HepG2 (cell line): ENCODE results near the gene STIP1. TPM values are rescaled to one million over a fixed set of nuclear protein-coding genes. Genes with fewer than 3 reads are reported as not detected.
"Not testable (repeated sequence)": the region's sequence is repeated elsewhere in the genome, so short reads cannot be mapped to it uniquely, and the experiment has no call there.

Experiments used
- ATAC-seq: fragments of 200-7000 bp; cut with Tn5 transposase; 3 replicates; pipeline ENCODE4 v1.9.1; 2020; ENCODE audit warnings: mild to moderate bottlenecking, moderate library complexity
- BruUV-seq: library from RNA; stranded (reverse); fragments of 400-500 nt; replicated peaks from 2 replicates; lab custom pipeline; 2021; lab: Mats Ljungman, UMichigan
- CTCF ChIA-PET: fragments of 300-600 bp; formaldehyde crosslinking; extraction: SDS; loops from one replicate; lab custom pipeline; 2021; ENCODE audit warnings: low total read pairs, inconsistent platforms, low intra/inter-chr PET ratio; lab: Yijun Ruan, JAX
- POLR2A ChIA-PET: fragments of 350-600 bp; sonication (Branson Sonifier 250); formaldehyde crosslinking; loops from one replicate; lab custom pipeline; 2020; ENCODE audit warnings: antibody characterized with exemption, inconsistent platforms; lab: Yijun Ruan, JAX
- DNase-seq: peaks from one replicate; pipeline ENCODE4 v3.0.0-alpha.2; 2015; ENCODE audit warnings: low spot score
- FAIRE-seq: peaks from 3 replicates; lab custom pipeline; 2011; peaks lifted over from hg19 to GRCh38; lab: Jason Lieb, UNC
- H2AFZ ChIP-seq: one replicate; pipeline ENCODE4 v1.6.1; 2011; ENCODE audit warnings: low read length, inconsistent platforms
- H3K27ac ChIP-seq: fragments of 300-600 bp; 3 replicates; pipeline ENCODE4 v1.8.0; 2011; ENCODE audit warnings: mixed run types, mild to moderate bottlenecking, mixed read lengths, low read length, inconsistent platforms; ENCODE audit not compliant: insufficient read depth; ENCODE audit errors: extremely low read length
- H3K27me3 ChIP-seq, 2 experiments: fragments of 200-600 bp in 1 of 2; 2 replicates in 1 of 2; 3 replicates in 1 of 2; pipeline versions ENCODE4 v1.6.0 to v1.8.0; 2011; ENCODE audit warnings: low read length in 2 of 2, mild to moderate bottlenecking in 2 of 2, moderate library complexity in 2 of 2, inconsistent platforms in 1 of 2; ENCODE audit not compliant: insufficient read depth in 2 of 2, control insufficient read depth in 1 of 2
- H3K36me3 ChIP-seq, 2 experiments: fragments of 200-600 bp in 1 of 2; replicated peaks in 1 of 2; 2 replicates in 1 of 2; 3 replicates in 1 of 2; pipeline versions ENCODE4 v1.5.1 to v1.8.0; 2011; ENCODE audit warnings: low read length in 2 of 2, inconsistent platforms in 1 of 2; ENCODE audit not compliant: insufficient read depth in 2 of 2, control insufficient read depth in 1 of 2
- H3K4me1 ChIP-seq: 2 replicates; pipeline ENCODE4 v1.5.1; 2012; ENCODE audit warnings: low read length, inconsistent platforms; ENCODE audit not compliant: insufficient read depth
- H3K4me2 ChIP-seq: 2 replicates; pipeline ENCODE4 v1.6.0; 2011; ENCODE audit warnings: low read depth, low read length, inconsistent platforms
- H3K4me3 ChIP-seq, 3 experiments: fragments of 200-600 bp in 1 of 3; sonication (generic), shearing (Covaris generic) in 1 of 3; replicated peaks in 1 of 3; 2 replicates each; pipeline ENCODE4 v1.5.1; 2011 to 2016; ENCODE audit warnings: low read length in 3 of 3, inconsistent platforms in 2 of 3, low read depth in 2 of 3, mild to moderate bottlenecking in 2 of 3, control low read depth in 1 of 3, mixed read lengths in 1 of 3; ENCODE audit not compliant: insufficient read depth in 1 of 3
- H3K79me2 ChIP-seq: one replicate; pipeline ENCODE4 v1.6.1; 2011; ENCODE audit warnings: low read length, inconsistent platforms; ENCODE audit not compliant: insufficient read depth
- H3K9ac ChIP-seq: 2 replicates; pipeline ENCODE4 v1.6.0; 2011; ENCODE audit warnings: mild to moderate bottlenecking, low read depth, low read length, inconsistent platforms; ENCODE audit not compliant: insufficient read depth
- H3K9me3 ChIP-seq: 2 replicates; pipeline ENCODE4 v1.5.1; 2012; ENCODE audit warnings: mild to moderate bottlenecking, low read length
- H4K20me1 ChIP-seq: 2 replicates; pipeline ENCODE4 v1.6.0; 2011; ENCODE audit warnings: inconsistent platforms, mild to moderate bottlenecking, low read length, moderate library complexity; ENCODE audit not compliant: insufficient read depth
- EHMT2 ChIP-seq: fragments of 200-600 bp; sonication (generic); IDR thresholded peaks from 2 replicates; pipeline ENCODE4 v1.7.0; 2017; ENCODE audit warnings: antibody characterized with exemption, low read depth, low read length, borderline replicate concordance
- ZSCAN12 ChIP-seq: sonication (generic); formaldehyde crosslinking; IDR thresholded peaks from 2 replicates; pipeline ENCODE4 v1.9.0; 2021; ENCODE audit warnings: mild to moderate bottlenecking, missing genetic modification reagents
- WGBS: methylation state at CpG from one replicate; pipeline ENCODE4 v1.1.6; 2017; ENCODE audit warnings: low lambda C conversion rate; 5-methylcytosine and 5-hydroxymethylcytosine counted together
- in situ Hi-C: cut with HindIII; loops from 2 replicates; pipeline ENCODE4 v1.10.0; 2017; ENCODE audit warnings: low pct_unique_long_range_greater_than_20kb; ENCODE audit not compliant: extremely low pct_ligation_motif_present
- intact Hi-C: fragments of 100-400 bp; cut with micrococcal nuclease; formaldehyde crosslinking; loops from one replicate; pipeline ENCODE4 v1.10.0; 2022; ENCODE audit not compliant: unreplicated experiment
- polyA plus RNA-seq, 8 experiments: library from polyadenylated mRNA; depleted of rRNA in 3 of 8; stranded (reverse) in 7 of 8; unstranded in 1 of 8; fragments of >200 nt; fragmentation: Illumina TruSeq in 4 of 8; extraction: Trizol in 4 of 8; gene quantifications; 2 replicates each; pipeline versions ENCODE4 v1.2.1 to v1.2.3, GENCODE V29; 2011 to 2016; ENCODE audit warnings: low read depth in 4 of 8, missing spikeins in 1 of 8, mixed read lengths in 1 of 8; ENCODE audit not compliant: insufficient read depth in 1 of 8
- total RNA-seq, 5 experiments: library from RNA; depleted of rRNA; stranded (reverse); fragments of >200 nt; fragmentation: Illumina TruSeq; extraction: Trizol; gene quantifications; 2 replicates each; pipeline ENCODE4 v1.2.3, GENCODE V29; 2016; ENCODE audit warnings: low read depth in 1 of 5
- TF ChIP-seq, protein P1 (sequence below): sonication (generic); formaldehyde crosslinking; conservative IDR thresholded peaks from 2 replicates; pipeline ENCODE4 v1.8.0; 2022; ENCODE audit warnings: mild to moderate bottlenecking, moderate library complexity, missing genetic modification reagents
- TF ChIP-seq, protein P2 (sequence below): sonication (generic); formaldehyde crosslinking; IDR thresholded peaks from 2 replicates; pipeline ENCODE4 v1.5.1; 2020; ENCODE audit warnings: mild to moderate bottlenecking, moderate library complexity, missing genetic modification reagents

STIP1 gene
- total and polyA plus RNA-seq, 2 of the 13 experiments (the other 11 are each of a cell fraction or from before 2014, with no cell fraction given), result 81.1 to 217 TPM

DNA sequence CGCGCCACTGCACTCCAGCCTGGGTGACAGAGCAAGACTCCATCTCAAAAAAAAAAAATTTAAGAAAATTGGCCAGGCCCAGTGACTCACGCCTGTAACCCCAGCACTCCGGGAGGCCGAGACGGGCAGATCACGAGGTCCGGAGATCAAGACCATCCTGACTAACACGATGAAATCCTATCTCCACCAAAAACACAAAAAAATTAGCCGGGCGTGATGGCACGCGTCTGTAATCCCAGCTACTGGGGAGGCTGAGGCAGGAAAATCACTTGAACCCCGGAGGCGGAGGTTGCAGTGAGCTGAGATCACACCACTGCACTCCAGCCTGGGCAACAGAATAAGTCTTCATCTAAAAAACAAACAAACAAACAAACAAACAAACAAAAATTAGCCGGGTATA, 23.2 kb upstream of the STIP1 start:
- ATAC-seq, H3K9ac ChIP-seq, H2AFZ ChIP-seq, H3K27ac ChIP-seq, H3K27me3 ChIP-seq, CTCF ChIA-PET, H3K4me2 ChIP-seq, BruUV-seq, H4K20me1 ChIP-seq, in situ Hi-C loops, intact Hi-C loops, H3K9me3 ChIP-seq, H3K4me3 ChIP-seq, FAIRE-seq, H3K36me3 ChIP-seq, DNase-seq: not testable (repeated sequence)
- WGBS, result 95% methylated on average over 16 of the region's 16 CpGs
- Histone ChIP-seq H3K4me1 (peaks cover 25% of the 10 kb centered on the region), H3K79me2 (peaks cover 17% of the 10 kb centered on the region)
- POLR2A ChIA-PET, result interaction anchor here (1.7 kb wide), 1 partner anchor 23 kb away, joined by 6 read pairs; the partner anchor contains the start of gene STIP1

DNA sequence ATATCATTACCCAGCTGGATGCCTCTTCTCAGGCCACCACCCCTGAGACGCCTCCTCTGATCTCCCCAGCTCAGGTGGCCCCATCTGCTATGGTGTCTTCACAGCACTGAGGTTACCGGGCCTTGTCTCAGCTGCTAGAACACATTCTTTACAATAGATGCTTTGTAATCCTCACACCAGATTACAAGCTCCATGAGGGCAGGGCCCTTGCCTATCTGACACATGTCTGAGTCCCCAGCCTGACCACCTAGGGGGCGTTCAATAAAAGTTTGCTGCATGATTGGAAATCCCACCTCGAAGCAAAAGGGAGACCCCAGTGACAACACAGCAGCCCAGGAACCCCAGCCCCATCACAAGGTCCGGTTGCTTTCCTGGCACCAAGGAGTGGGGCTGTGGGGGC, 22.0 kb upstream of the STIP1 start:
- intact Hi-C loops (no loop called here), in situ Hi-C loops (no loop called here)
- Histone ChIP-seq H3K4me1 (peaks cover 30% of the 10 kb centered on the region), H3K79me2 (peaks cover 17% of the 10 kb centered on the region), H3K4me3 (no peak overlapping the region), H4K20me1 (no peaks in the 10 kb centered on the region), H3K27ac (no peak overlapping the region), H3K36me3 (no peaks in the 10 kb centered on the region), H3K9ac (no peak overlapping the region), H2AFZ (no peak overlapping the region), H3K9me3 (no peaks in the 10 kb centered on the region), H3K27me3 (no peaks in the 10 kb centered on the region; a peak in 1 of 5 replicates), H3K4me2 (no peak overlapping the region)
- ChIA-PET CTCF (no interaction called here), POLR2A (interaction anchor here (1.7 kb wide), 1 partner anchor 21 kb away, joined by 6 read pairs; the partner anchor contains the start of gene STIP1)
- BruUV-seq, result no TSS peak
- TF ChIP-seq EHMT2 (no peak), ZSCAN12 (CRISPR knock-in tag) (no peak)
- TF ChIP-seq, protein P1, sequence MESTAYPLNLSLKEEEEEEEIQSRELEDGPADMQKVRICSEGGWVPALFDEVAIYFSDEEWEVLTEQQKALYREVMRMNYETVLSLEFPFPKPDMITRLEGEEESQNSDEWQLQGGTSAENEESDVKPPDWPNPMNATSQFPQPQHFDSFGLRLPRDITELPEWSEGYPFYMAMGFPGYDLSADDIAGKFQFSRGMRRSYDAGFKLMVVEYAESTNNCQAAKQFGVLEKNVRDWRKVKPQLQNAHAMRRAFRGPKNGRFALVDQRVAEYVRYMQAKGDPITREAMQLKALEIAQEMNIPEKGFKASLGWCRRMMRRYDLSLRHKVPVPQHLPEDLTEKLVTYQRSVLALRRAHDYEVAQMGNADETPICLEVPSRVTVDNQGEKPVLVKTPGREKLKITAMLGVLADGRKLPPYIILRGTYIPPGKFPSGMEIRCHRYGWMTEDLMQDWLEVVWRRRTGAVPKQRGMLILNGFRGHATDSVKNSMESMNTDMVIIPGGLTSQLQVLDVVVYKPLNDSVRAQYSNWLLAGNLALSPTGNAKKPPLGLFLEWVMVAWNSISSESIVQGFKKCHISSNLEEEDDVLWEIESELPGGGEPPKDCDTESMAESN, result peak; percentile 99
- TF ChIP-seq, protein P2, sequence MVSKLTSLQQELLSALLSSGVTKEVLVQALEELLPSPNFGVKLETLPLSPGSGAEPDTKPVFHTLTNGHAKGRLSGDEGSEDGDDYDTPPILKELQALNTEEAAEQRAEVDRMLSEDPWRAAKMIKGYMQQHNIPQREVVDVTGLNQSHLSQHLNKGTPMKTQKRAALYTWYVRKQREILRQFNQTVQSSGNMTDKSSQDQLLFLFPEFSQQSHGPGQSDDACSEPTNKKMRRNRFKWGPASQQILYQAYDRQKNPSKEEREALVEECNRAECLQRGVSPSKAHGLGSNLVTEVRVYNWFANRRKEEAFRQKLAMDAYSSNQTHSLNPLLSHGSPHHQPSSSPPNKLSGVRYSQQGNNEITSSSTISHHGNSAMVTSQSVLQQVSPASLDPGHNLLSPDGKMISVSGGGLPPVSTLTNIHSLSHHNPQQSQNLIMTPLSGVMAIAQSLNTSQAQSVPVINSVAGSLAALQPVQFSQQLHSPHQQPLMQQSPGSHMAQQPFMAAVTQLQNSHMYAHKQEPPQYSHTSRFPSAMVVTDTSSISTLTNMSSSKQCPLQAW (CRISPR knock-in tag), result no peak
- 89% methylated on average over 5 of the region's 5 CpGs for WGBS
- FAIRE-seq (no peak), ATAC-seq (no peak), DNase-seq (no peak)
